ENCODE measurements around the gene BHLHA9.

Gene BHLHA9

DNA sequence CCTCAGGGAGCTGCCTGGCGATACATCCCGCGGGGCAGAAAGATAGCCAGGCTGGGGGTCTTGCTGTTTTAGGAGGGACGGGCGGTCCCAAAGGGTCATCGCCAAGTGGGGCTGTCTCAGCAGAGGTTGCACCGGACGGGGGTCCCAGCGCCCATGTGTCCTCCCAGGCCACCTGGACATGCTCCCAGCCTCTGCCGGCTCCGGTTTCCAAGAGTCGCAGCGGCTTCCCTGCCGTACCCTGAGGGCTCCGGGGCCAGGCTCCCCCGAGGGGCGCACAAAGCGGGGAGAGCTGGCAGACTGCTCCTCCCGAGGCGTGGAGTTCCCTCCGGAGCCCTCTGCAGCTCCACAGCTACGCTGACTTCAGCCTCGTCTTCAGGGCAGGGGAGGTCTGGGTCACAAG lies 10.4 kb downstream of the BHLHA9 start:
- ChIA-PET POLR2A (interaction anchor here (0.8 to 1.6 kb wide), 2 partner anchors 9 to 236 kb away, joined by 3 read pairs; partner anchors contain the start of gene INPP5K), CTCF (interaction anchor here (3.5 kb wide), 1 partner anchor 51 kb away, joined by 14 read pairs; no protein-coding TSS in a partner anchor)
- no peak for DNase-seq (ENCODE audit: extremely low spot score)
- no peak for TF ChIP-seq TARDBP (IDR thresholded peaks at IDR 0.05)
- TF ChIP-seq LEF1 (IDR thresholded peaks at IDR 0.05; ENCODE audit: borderline replicate concordance) = no peak
- no peak for TF ChIP-seq BHLHE40 (IDR thresholded peaks at IDR 0.05; ENCODE audit: borderline replicate concordance)
- no peak for TF ChIP-seq SUZ12 (IDR thresholded peaks at IDR 0.05)
- TF ChIP-seq FOXA1 (IDR thresholded peaks at IDR 0.05) = no peak
- TF ChIP-seq SP1 (IDR thresholded peaks at IDR 0.05) = no peak
- no peak for TF ChIP-seq FOXM1 (IDR thresholded peaks at IDR 0.05; ENCODE audit: borderline replicate concordance)
- TF ChIP-seq CTBP1 (IDR thresholded peaks at IDR 0.05; ENCODE audit: borderline replicate concordance) = no peak
- TF ChIP-seq NFRKB (IDR thresholded peaks at IDR 0.05) = no peak
- TF ChIP-seq ARNT (IDR thresholded peaks at IDR 0.05) = no peak
- TF ChIP-seq ZNF384 (IDR thresholded peaks at IDR 0.05) = no peak
- TF ChIP-seq PKNOX1 (IDR thresholded peaks at IDR 0.05) = no peak
- TF ChIP-seq FOXK2 (IDR thresholded peaks at IDR 0.05) = no peak
- no peak for TF ChIP-seq HDGF (IDR thresholded peaks at IDR 0.05; ENCODE audit: borderline replicate concordance)

DNA sequence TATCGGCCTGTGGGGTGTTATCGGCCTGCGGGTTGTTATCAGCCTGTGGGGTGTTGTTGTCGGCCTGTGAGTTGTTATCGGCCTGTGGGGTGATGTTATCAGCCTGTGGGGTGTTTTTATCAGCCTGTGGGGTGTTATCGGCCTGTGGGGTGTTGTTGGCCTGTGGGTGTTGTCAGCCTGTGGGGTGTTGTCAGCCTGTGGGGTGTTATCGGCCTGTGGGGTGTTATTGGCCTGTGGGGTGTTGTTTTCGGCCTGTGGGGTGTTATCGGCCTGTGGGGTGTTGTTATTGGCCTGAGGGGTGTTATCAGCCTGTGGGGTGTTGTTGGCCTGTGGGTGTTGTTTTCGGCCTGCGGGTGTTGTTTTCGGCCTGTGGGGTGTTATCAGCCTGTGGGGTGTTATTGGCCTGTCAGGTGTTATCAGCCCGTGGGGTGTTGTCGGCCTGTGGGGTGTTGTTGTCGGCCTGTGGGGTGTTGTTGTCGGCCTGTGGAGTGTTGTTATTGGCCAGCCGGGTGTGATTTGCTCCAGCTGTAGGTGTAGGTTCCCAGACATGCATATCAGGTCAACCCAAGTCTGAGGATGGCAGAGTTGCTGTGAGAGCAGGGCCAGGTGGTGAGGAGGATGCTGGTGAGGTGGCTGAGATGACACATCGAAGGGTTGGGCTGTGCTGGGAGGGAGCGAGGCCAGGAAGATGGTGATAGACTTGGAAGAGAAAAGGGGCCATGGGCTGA lies 16.3 kb downstream of the BHLHA9 start:
- ChIA-PET CTCF (no interaction called here), POLR2A (no interaction called here)
- no peak for DNase-seq (ENCODE audit: extremely low spot score)
- TF ChIP-seq NFRKB (IDR thresholded peaks at IDR 0.05) (no peak), FOXK2 (IDR thresholded peaks at IDR 0.05) (no peak), FOXM1 (IDR thresholded peaks at IDR 0.05; ENCODE audit: borderline replicate concordance) (no peak), FOXA1 (IDR thresholded peaks at IDR 0.05) (no peak)

DNA sequence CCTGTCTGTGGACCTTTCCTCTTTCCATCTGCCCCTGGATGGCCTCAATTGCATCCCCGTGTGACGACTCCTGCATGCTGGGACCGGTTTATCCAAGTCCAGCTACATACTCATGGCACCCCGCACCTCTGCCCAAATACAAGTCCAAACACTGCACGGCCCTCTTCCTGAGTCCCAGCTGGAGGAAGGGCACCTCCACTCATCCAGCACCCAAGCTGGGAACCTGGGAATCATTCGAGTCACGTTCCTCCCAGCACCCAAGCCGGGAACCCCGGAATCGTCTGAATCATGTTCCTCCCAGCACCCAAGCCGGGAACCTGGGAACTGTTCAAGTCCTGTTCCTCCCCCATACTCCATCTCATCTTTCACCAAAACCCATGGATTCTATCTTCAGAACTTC lies 19.5 kb downstream of the BHLHA9 start:
- TF ChIP-seq ELF4 (IDR thresholded peaks at IDR 0.05) = no peak
- no peak for TF ChIP-seq SP1 (IDR thresholded peaks at IDR 0.05)
- no peak for TF ChIP-seq NFRKB (IDR thresholded peaks at IDR 0.05)
- TF ChIP-seq PKNOX1 (IDR thresholded peaks at IDR 0.05) = no peak
- TF ChIP-seq CTBP1 (IDR thresholded peaks at IDR 0.05; ENCODE audit: borderline replicate concordance) = no peak
- TF ChIP-seq ARNT (IDR thresholded peaks at IDR 0.05) = no peak
- TF ChIP-seq SUZ12 (IDR thresholded peaks at IDR 0.05) = no peak
- no peak for TF ChIP-seq L3MBTL2 (conservative IDR thresholded peaks at IDR 0.05)
- TF ChIP-seq FOXA1 (IDR thresholded peaks at IDR 0.05) = no peak
- no peak for TF ChIP-seq TARDBP (IDR thresholded peaks at IDR 0.05)
- no peak for TF ChIP-seq BHLHE40 (IDR thresholded peaks at IDR 0.05; ENCODE audit: borderline replicate concordance)
- TF ChIP-seq ZNF384 (IDR thresholded peaks at IDR 0.05) = no peak
- TF ChIP-seq FOXM1 (IDR thresholded peaks at IDR 0.05; ENCODE audit: borderline replicate concordance) = no peak
- no peak for TF ChIP-seq HDGF (IDR thresholded peaks at IDR 0.05; ENCODE audit: borderline replicate concordance)
- no peak for TF ChIP-seq FOXK2 (IDR thresholded peaks at IDR 0.05)
- TF ChIP-seq LEF1 (IDR thresholded peaks at IDR 0.05; ENCODE audit: borderline replicate concordance) = no peak
- ChIA-PET POLR2A (interaction anchor here (0.9 kb wide), 1 partner anchor 9 kb away, joined by 3 read pairs; no protein-coding TSS in a partner anchor), CTCF (no interaction called here)
- no peak for DNase-seq (ENCODE audit: extremely low spot score)

DNA sequence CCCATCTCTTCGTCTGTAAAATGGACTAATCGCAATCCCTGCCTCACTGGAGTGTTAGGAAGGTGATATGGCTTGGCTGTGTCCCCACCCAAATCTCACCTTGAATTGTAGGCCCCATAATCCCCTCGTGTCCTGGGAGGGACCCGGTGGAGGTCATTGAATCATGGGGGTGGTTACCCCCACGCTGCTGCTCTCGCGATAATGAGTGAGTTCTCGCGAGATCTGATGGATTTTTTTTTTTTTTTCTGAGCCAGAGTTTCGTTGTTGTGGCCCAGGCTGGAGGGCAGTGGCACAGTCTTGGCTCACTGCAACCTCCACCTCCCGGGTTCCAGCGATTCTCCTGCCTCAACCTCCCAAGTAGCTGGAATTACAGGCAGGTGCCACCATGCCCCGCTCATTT lies 20.4 kb downstream of the BHLHA9 start:
- TF ChIP-seq BHLHE40 (IDR thresholded peaks at IDR 0.05; ENCODE audit: borderline replicate concordance) = no peak
- no peak for TF ChIP-seq FOXA1 (IDR thresholded peaks at IDR 0.05)
- TF ChIP-seq CTBP1 (IDR thresholded peaks at IDR 0.05; ENCODE audit: borderline replicate concordance) = no peak
- no peak for TF ChIP-seq L3MBTL2 (conservative IDR thresholded peaks at IDR 0.05)
- no peak for TF ChIP-seq SP1 (IDR thresholded peaks at IDR 0.05)
- no peak for TF ChIP-seq FOXM1 (IDR thresholded peaks at IDR 0.05; ENCODE audit: borderline replicate concordance)
- no peak for TF ChIP-seq LEF1 (IDR thresholded peaks at IDR 0.05; ENCODE audit: borderline replicate concordance)
- no peak for TF ChIP-seq ZNF384 (IDR thresholded peaks at IDR 0.05)
- DNase-seq (ENCODE audit: extremely low spot score) = no peak
- ChIA-PET POLR2A (no interaction called here), CTCF (no interaction called here)

DNA sequence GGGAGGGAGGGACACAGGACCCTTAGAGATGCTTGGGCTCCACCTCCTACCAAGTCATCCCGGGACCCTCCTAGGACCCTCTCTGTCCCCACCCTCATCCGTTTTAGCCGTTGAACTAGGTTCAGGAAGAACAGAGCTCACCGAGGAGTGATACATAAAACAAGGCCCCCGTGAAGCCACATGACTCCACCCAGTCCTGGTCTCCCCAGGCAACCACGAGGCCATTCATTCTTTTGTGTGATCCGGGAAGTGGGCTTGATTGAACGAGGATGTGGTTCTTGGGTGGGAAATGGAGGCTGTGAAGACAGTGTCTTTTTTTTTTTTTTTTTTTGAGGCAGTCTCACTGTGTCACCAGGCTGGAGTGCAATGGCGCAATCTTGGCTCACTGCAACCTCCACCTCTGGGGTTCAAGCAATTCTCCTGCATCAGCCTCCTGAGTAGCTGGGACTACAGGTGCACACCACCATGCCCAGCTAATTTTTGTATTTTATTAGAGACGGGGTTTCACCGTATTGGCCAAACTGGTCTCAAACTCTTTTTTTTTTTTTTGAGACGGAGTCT lies 24.0 kb downstream of the BHLHA9 start:
- DNase-seq (ENCODE audit: extremely low spot score) = no peak

More for the DNA sequence above, 24.0 kb downstream of the BHLHA9 start:
- ChIA-PET POLR2A (no interaction called here), CTCF (no interaction called here)
- TF ChIP-seq ELF4 (IDR thresholded peaks at IDR 0.05) = no peak
- TF ChIP-seq BHLHE40 (IDR thresholded peaks at IDR 0.05; ENCODE audit: borderline replicate concordance) = no peak
- TF ChIP-seq FOXM1 (IDR thresholded peaks at IDR 0.05; ENCODE audit: borderline replicate concordance) = no peak
- no peak for TF ChIP-seq FOXK2 (IDR thresholded peaks at IDR 0.05)
- TF ChIP-seq HDGF (IDR thresholded peaks at IDR 0.05; ENCODE audit: borderline replicate concordance) = no peak
- no peak for TF ChIP-seq SUZ12 (IDR thresholded peaks at IDR 0.05)
- no peak for TF ChIP-seq NFRKB (IDR thresholded peaks at IDR 0.05)
- no peak for TF ChIP-seq L3MBTL2 (conservative IDR thresholded peaks at IDR 0.05)
- no peak for TF ChIP-seq PKNOX1 (IDR thresholded peaks at IDR 0.05)
- no peak for TF ChIP-seq FOXA1 (IDR thresholded peaks at IDR 0.05)
- no peak for TF ChIP-seq ZNF384 (IDR thresholded peaks at IDR 0.05)
- TF ChIP-seq TARDBP (IDR thresholded peaks at IDR 0.05) = no peak
- TF ChIP-seq SP1 (IDR thresholded peaks at IDR 0.05) = no peak
- TF ChIP-seq ARNT (IDR thresholded peaks at IDR 0.05) = no peak
- no peak for TF ChIP-seq CTBP1 (IDR thresholded peaks at IDR 0.05; ENCODE audit: borderline replicate concordance)
- TF ChIP-seq LEF1 (IDR thresholded peaks at IDR 0.05; ENCODE audit: borderline replicate concordance) = no peak
